Germinal center (tissue), 1 donor: ENCODE results near the gene RBM23.
"Not testable (repeated sequence)": the region's sequence is repeated elsewhere in the genome, so short reads cannot be mapped to it uniquely, and the experiment has no call there.

ENCODE experiments used
- DNase-seq: peaks from one replicate; pipeline ENCODE4 v3.0.0; 2012; ENCODE audit warnings: mixed read lengths, low spot score

Gene RBM23

GRCh38 chr14:22864979-22865378, 54.0 kb downstream of the RBM23 start:
- no peak for DNase-seq

- no peak for DNase-seq
These were observed 57.3 kb downstream of the RBM23 start for GRCh38 chr14:22861651-22862050.

GRCh38 chr14:22860377-22860776, 58.6 kb downstream of the RBM23 start:
- not testable (repeated sequence) for DNase-seq

- no peak for DNase-seq
These were observed 62.5 kb downstream of the RBM23 start for GRCh38 chr14:22856428-22856827.

GRCh38 chr14:22854963-22855724, 63.8 kb downstream of the RBM23 start:
- DNase-seq = no peak

- not testable (repeated sequence) for DNase-seq
These were observed 64.7 kb downstream of the RBM23 start for GRCh38 chr14:22854296-22854695.

GRCh38 chr14:22852940-22853767, 65.8 kb downstream of the RBM23 start:
- DNase-seq = peak; percentile 79

- no peak for DNase-seq
These were observed 66.4 kb downstream of the RBM23 start for GRCh38 chr14:22852599-22852939.

- not testable (repeated sequence) for DNase-seq
These were observed 66.8 kb downstream of the RBM23 start for GRCh38 chr14:22852178-22852577.

GRCh38 chr14:22850944-22851764, 67.8 kb downstream of the RBM23 start:
- no peak for DNase-seq

- DNase-seq = no peak
These were observed 69.6 kb downstream of the RBM23 start for GRCh38 chr14:22849212-22849819.

- no peak for DNase-seq
These were observed 70.4 kb downstream of the RBM23 start for GRCh38 chr14:22848351-22849164.

- no peak for DNase-seq
These were observed 71.1 kb downstream of the RBM23 start for GRCh38 chr14:22847661-22848341.

GRCh38 chr14:22846811-22847307, 72.1 kb downstream of the RBM23 start:
- DNase-seq = no peak

- no peak for DNase-seq
These were observed 72.9 kb downstream of the RBM23 start for GRCh38 chr14:22845821-22846625.

- no peak for DNase-seq
These were observed 73.9 kb downstream of the RBM23 start for GRCh38 chr14:22845103-22845394.

- no peak for DNase-seq
These were observed 74.5 kb downstream of the RBM23 start for GRCh38 chr14:22844221-22845102.
